OCI-LY1 (cell line): ENCODE data around the gene SEPTIN10.

Experiments used
- H2AFZ ChIP-seq: fragments of 200-600 bp; sonication (generic), shearing (Covaris generic); 2 replicates; pipeline ENCODE4 v1.6.0; 2014; ENCODE audit warnings: antibody characterized with exemption, mild to moderate bottlenecking, low read length
- H3F3A ChIP-seq: fragments of 200-600 bp; sonication (generic), shearing (Covaris generic); 2 replicates; pipeline ENCODE4 v1.6.0; 2014; ENCODE audit warnings: mild to moderate bottlenecking, antibody characterized with exemption, low read length, moderate library complexity; ENCODE audit not compliant: insufficient read depth
- H3K27ac ChIP-seq: fragments of 200-600 bp; sonication (generic); 2 replicates; pipeline ENCODE4 v1.5.1; 2014; ENCODE audit warnings: low read length, mixed run types, mild to moderate bottlenecking, low read depth; ENCODE audit not compliant: poor library complexity, severe bottlenecking
- H3K27me3 ChIP-seq: fragments of 200-600 bp; sonication (generic); 2 replicates; pipeline ENCODE4 v1.6.0; 2014; ENCODE audit warnings: antibody characterized with exemption, mild to moderate bottlenecking, low read length, moderate library complexity; ENCODE audit not compliant: insufficient read depth
- H3K36me3 ChIP-seq: fragments of 200-600 bp; sonication (generic); 2 replicates; pipeline ENCODE4 v1.6.1; 2014; ENCODE audit warnings: mild to moderate bottlenecking, antibody characterized with exemption, low read length, moderate library complexity, mixed read lengths; ENCODE audit not compliant: insufficient read depth
- H3K4me1 ChIP-seq: fragments of 200-600 bp; sonication (generic); 2 replicates; pipeline ENCODE4 v1.5.1; 2014; ENCODE audit warnings: mild to moderate bottlenecking, low read length, moderate library complexity; ENCODE audit not compliant: insufficient read depth, severe bottlenecking
- H3K4me2 ChIP-seq: fragments of 200-600 bp; sonication (generic), shearing (Covaris generic); 2 replicates; pipeline ENCODE4 v1.6.1; 2014; ENCODE audit warnings: low read length
- H3K4me3 ChIP-seq: fragments of 200-600 bp; sonication (generic); 2 replicates; pipeline ENCODE4 v1.5.1; 2014; ENCODE audit warnings: low read length, low read depth, mild to moderate bottlenecking, mixed read lengths; ENCODE audit not compliant: poor library complexity, severe bottlenecking
- H3K79me2 ChIP-seq: fragments of 200-600 bp; shearing (Covaris generic); 2 replicates; pipeline ENCODE4 v1.6.1; 2016; ENCODE audit warnings: mixed run types, low read length, mixed read lengths; ENCODE audit not compliant: insufficient read depth
- H3K9ac ChIP-seq: fragments of 200-600 bp; sonication (generic), shearing (Covaris generic); 2 replicates; pipeline ENCODE4 v1.6.1; 2014; ENCODE audit warnings: mild to moderate bottlenecking, low read length, mixed read lengths
- H3K9me2 ChIP-seq: fragments of 200-600 bp; sonication (generic), shearing (Covaris generic); 2 replicates; pipeline ENCODE4 v1.6.1; 2014; ENCODE audit warnings: low read depth, mild to moderate bottlenecking, low read length, mixed read lengths
- H3K9me3 ChIP-seq: fragments of 200-600 bp; shearing (Covaris generic); 2 replicates; pipeline ENCODE4 v1.6.1; 2014; ENCODE audit warnings: low read length, mixed read lengths
- H4K20me1 ChIP-seq: fragments of 200-600 bp; sonication (generic), shearing (Covaris generic); 2 replicates; pipeline ENCODE4 v1.6.0; 2016; ENCODE audit warnings: mild to moderate bottlenecking, low read length; ENCODE audit not compliant: insufficient read depth
- EZH2 ChIP-seq: fragments of 200-600 bp; sonication (generic), shearing (Covaris generic); IDR thresholded peaks from 2 replicates; pipeline ENCODE4 v1.8.0; 2017; ENCODE audit warnings: borderline replicate concordance, mixed run types, mild to moderate bottlenecking, antibody characterized with exemption, low read length, moderate library complexity, mixed read lengths
- TF ChIP-seq, protein P1 (sequence below): fragments of 200-600 bp; sonication (generic), shearing (Covaris generic); IDR thresholded peaks from 2 replicates; pipeline ENCODE4 v1.5.1; 2017; ENCODE audit warnings: mild to moderate bottlenecking, antibody characterized with exemption, low read length, moderate library complexity, mixed read lengths

The SEPTIN10 gene

DNA sequence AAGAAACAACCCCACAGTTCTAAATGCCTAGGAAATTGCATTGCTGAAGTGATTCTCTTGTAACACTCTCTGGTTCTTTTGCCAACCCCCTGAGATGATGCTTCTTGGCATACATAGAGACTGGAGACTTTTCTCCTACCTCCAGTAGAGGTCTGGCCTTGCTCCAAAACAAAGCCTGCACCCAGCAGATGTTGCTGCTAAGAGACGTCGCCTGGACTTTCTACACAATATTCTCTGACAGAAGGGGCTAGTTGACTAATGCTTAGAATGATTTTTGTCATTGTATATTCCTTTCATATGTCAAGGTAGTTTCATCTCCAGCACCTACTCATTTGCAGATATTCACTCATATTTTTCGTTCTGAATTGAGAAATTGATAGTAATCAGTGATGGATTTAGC is 25.0 kb upstream of the SEPTIN10 start:
- Histone ChIP-seq H3K27ac (no peak overlapping the region), H3K9me2 (no peaks in the 10 kb centered on the region)
- TF ChIP-seq, protein P1, sequence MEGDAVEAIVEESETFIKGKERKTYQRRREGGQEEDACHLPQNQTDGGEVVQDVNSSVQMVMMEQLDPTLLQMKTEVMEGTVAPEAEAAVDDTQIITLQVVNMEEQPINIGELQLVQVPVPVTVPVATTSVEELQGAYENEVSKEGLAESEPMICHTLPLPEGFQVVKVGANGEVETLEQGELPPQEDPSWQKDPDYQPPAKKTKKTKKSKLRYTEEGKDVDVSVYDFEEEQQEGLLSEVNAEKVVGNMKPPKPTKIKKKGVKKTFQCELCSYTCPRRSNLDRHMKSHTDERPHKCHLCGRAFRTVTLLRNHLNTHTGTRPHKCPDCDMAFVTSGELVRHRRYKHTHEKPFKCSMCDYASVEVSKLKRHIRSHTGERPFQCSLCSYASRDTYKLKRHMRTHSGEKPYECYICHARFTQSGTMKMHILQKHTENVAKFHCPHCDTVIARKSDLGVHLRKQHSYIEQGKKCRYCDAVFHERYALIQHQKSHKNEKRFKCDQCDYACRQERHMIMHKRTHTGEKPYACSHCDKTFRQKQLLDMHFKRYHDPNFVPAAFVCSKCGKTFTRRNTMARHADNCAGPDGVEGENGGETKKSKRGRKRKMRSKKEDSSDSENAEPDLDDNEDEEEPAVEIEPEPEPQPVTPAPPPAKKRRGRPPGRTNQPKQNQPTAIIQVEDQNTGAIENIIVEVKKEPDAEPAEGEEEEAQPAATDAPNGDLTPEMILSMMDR, result no peak
- no peak for TF ChIP-seq EZH2

DNA sequence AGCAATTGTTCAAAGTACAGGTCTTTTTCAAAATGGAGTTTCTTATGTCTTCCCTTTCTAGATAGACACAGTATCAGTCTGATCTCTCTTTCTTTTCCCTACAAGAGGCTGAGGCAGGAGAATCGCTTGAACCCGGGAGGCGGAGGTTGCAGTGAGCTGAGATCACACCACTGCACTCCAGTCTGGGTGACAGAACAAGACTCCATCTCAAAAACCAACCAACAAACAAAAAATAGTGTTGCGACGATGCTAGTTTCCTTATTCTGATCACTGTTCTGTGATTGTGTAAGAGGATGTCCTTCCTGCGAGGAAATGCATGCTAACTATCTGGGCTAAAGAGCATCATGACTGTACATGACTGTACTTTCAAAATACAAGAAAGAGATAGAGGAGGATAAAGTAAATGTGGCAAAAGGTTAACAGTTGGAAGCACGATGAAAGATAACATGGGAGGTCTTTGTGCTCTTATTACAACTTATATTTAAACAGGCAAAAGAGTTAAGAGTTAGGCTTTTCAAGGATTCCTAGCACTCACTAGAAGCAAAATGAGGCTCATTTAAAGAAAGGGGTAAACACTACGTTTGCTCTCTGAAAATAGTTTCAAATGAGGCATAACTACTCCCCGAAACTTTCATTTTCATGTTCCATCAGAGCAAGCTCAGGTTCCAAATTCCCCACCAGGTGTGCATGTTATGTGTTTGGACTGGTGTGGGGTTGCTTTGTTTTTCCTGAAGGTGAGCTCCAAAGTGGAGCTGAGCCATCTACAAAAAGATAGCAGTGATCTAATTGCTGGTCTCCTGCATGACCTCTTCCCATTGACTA is 24.2 kb upstream of the SEPTIN10 start:
- no peak overlapping the region for H3K4me2 ChIP-seq

More for the DNA sequence above, 25.0 kb upstream of the SEPTIN10 start:
- H3K9ac ChIP-seq, result no peak overlapping the region
- H3K4me3 ChIP-seq, result no peak overlapping the region
- no peaks in the 10 kb centered on the region for H4K20me1 ChIP-seq
- no peaks in the 10 kb centered on the region for H3K9me3 ChIP-seq
- H3K4me2 ChIP-seq, result no peak overlapping the region
- H3F3A ChIP-seq, result no peaks in the 10 kb centered on the region
- no peaks in the 10 kb centered on the region for H3K4me1 ChIP-seq
- H3K36me3 ChIP-seq, result no peaks in the 10 kb centered on the region
- H2AFZ ChIP-seq, result no peak overlapping the region
- no peaks in the 10 kb centered on the region for H3K79me2 ChIP-seq
- H3K27me3 ChIP-seq, result no peaks in the 10 kb centered on the region

DNA sequence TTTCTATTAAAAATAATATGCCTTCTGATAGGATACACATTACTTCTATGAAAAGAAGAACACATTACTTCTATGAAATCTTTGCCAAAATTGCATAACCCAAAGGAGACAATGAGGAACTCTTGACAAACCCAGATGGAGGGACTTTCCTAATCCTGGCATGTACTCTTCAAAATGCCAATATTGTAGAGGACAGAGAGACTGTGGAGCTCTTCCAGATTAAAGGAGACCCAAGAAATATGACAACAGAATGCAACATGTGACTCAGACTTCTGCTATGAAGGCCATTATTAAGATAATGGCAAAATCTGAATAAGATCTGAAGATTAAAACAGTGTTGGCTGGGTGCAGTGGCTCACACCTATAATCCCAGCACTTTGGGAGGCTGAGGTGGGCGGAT is 22.6 kb upstream of the SEPTIN10 start:
- no peak for TF ChIP-seq EZH2
- TF ChIP-seq, protein P1, result no peak
- no peaks in the 10 kb centered on the region for H3K36me3 ChIP-seq
- no peak overlapping the region for H3K4me2 ChIP-seq
- H3F3A ChIP-seq, result no peaks in the 10 kb centered on the region
- no peak overlapping the region for H3K4me3 ChIP-seq
- no peaks in the 10 kb centered on the region for H3K27me3 ChIP-seq
- H3K9me2 ChIP-seq, result no peaks in the 10 kb centered on the region
- no peak overlapping the region for H3K27ac ChIP-seq
- no peaks in the 10 kb centered on the region for H3K9me3 ChIP-seq
- no peak overlapping the region for H2AFZ ChIP-seq
- H4K20me1 ChIP-seq, result no peaks in the 10 kb centered on the region
- H3K79me2 ChIP-seq, result no peaks in the 10 kb centered on the region
- no peaks in the 10 kb centered on the region for H3K4me1 ChIP-seq
- H3K9ac ChIP-seq, result no peak overlapping the region

More for the DNA sequence above, 24.2 kb upstream of the SEPTIN10 start:
- Histone ChIP-seq H3K9ac (no peak overlapping the region), H3K36me3 (no peaks in the 10 kb centered on the region), H3K27me3 (no peaks in the 10 kb centered on the region), H3K9me3 (no peaks in the 10 kb centered on the region), H3K27ac (no peak overlapping the region), H2AFZ (no peak overlapping the region), H3K4me3 (no peak overlapping the region), H3K9me2 (no peaks in the 10 kb centered on the region), H3K79me2 (no peaks in the 10 kb centered on the region), H3F3A (no peaks in the 10 kb centered on the region), H3K4me1 (no peaks in the 10 kb centered on the region), H4K20me1 (no peaks in the 10 kb centered on the region)
- TF ChIP-seq, protein P1, result no peak
- TF ChIP-seq EZH2, result no peak
